ENCODE results near the gene AGTRAP. TPM values are rescaled to one million over a fixed set of nuclear protein-coding genes. Genes with fewer than 3 reads are reported as not detected.

Gene AGTRAP
- total and polyA plus RNA-seq, 9 of the 15 experiments (the other 6 are each of a cell fraction or from before 2014, with no cell fraction given): 26.8 to 105 (median 57.5) TPM

DNA sequence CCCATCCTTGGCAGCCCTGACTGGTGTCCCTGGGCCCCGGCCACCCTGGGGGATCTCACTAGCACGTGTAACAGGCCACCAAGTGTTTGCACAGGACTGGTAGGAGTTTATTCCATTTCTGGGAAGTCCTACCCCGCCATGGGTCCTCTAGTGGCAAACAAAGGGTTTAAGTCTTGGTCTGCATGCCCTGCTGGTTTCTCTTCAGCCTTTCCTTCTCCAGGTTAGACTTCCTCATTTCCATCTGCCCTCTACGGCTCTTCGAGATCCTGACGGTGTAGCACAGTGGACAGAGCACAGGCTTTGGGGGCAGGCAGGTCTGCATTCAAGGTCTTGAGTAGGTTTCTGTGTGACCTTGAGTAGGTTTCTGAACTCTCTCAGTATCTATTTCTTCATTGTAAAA, 2.8 kb downstream of the AGTRAP start:
- TF ChIP-seq, protein P1, sequence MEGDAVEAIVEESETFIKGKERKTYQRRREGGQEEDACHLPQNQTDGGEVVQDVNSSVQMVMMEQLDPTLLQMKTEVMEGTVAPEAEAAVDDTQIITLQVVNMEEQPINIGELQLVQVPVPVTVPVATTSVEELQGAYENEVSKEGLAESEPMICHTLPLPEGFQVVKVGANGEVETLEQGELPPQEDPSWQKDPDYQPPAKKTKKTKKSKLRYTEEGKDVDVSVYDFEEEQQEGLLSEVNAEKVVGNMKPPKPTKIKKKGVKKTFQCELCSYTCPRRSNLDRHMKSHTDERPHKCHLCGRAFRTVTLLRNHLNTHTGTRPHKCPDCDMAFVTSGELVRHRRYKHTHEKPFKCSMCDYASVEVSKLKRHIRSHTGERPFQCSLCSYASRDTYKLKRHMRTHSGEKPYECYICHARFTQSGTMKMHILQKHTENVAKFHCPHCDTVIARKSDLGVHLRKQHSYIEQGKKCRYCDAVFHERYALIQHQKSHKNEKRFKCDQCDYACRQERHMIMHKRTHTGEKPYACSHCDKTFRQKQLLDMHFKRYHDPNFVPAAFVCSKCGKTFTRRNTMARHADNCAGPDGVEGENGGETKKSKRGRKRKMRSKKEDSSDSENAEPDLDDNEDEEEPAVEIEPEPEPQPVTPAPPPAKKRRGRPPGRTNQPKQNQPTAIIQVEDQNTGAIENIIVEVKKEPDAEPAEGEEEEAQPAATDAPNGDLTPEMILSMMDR (IDR thresholded peaks at IDR 0.05 in 2 of 3, conservative IDR thresholded peaks at IDR 0.05 in 1 of 3; ENCODE audit: insufficient read depth in 2 of 3, low read depth in 1 of 3, low read length in 3 of 3): peak in 1 of 3 experiments; percentile 21; a peak in 1 of 6 replicates
- TF ChIP-seq NONO (IDR thresholded peaks at IDR 0.05; ENCODE audit: low read depth in 2 of 2, low read length in 1 of 2) (no peak), PRMT5 (CRISPR knock-in tag; IDR thresholded peaks at IDR 0.05) (no peak), DMBX1 (CRISPR knock-in tag; IDR thresholded peaks at IDR 0.05; ENCODE audit: borderline replicate concordance) (0 out of 2 replicates have a peak, but pooled peaks have one; percentile 20), ZNF592 (IDR thresholded peaks at IDR 0.05) (peak; percentile 47; the same call in 1 of the 2 replicates), ZBTB33 (CRISPR knock-in tag; IDR thresholded peaks at IDR 0.05) (peak; percentile 91), SPI1 (IDR thresholded peaks at IDR 0.05; ENCODE audit: borderline replicate concordance, low read depth, low read length) (peak; percentile 95), SMAD4 (CRISPR knock-in tag; conservative IDR thresholded peaks at IDR 0.05) (0 out of 2 replicates have a peak, but pooled peaks have one; percentile 24), BHLHE40 (IDR thresholded peaks at IDR 0.05; ENCODE audit: low read length) (peak; percentile 31; the same call in 1 of the 2 replicates), CXXC5 (CRISPR knock-in tag; IDR thresholded peaks at IDR 0.05) (peak; percentile 38; the same call in 1 of the 2 replicates), STAT5A (IDR thresholded peaks at IDR 0.05; ENCODE audit: borderline replicate concordance, low read length) (no peak)
- WGBS (ENCODE audit: insufficient coverage, low coverage, missing lambda C conversion rate): 53% methylated on average over 6 of the region's 6 CpGs
- Histone ChIP-seq H3K27ac (ENCODE audit: extremely low read depth, low read depth, low read length) (peak overlapping the region; percentile 34; the same call in 2 of the 3 replicates), H3K36me3 (ENCODE audit: control insufficient read depth, insufficient read depth, low read length) (peaks cover 7% of the 10 kb centered on the region; the same call in 2 of the 3 replicates), H3K4me1 (replicated peaks in 1 of 2; ENCODE audit: control insufficient read depth in 2 of 2, insufficient read depth in 2 of 2, low read length in 2 of 2) (peaks cover 50 to 59% of the 10 kb centered on the region in 2 experiments), H3K9ac (ENCODE audit: insufficient read depth in 1 of 2, low read depth in 2 of 2, low read length in 2 of 2) (peak overlapping the region in 1 of 2 experiments; percentile 64; a peak in 1 of 4 replicates), H3K27me3 (ENCODE audit: control insufficient read depth in 2 of 2, insufficient read depth in 2 of 2, low read length in 2 of 2) (no peaks in the 10 kb centered on the region), H3K4me2 (ENCODE audit: insufficient read depth, low read length) (peak overlapping the region; percentile 99; the same call in 1 of the 2 replicates), H3K79me2 (ENCODE audit: control insufficient read depth, insufficient read depth, low read length) (peaks cover 53% of the 10 kb centered on the region), H3K9me1 (ENCODE audit: control insufficient read depth, insufficient read depth, low read length) (peaks cover 7% of the 10 kb centered on the region), H3K4me3 (no peak overlapping the region), H2AFZ (ENCODE audit: low read depth, low read length) (no peak overlapping the region), H3K9me3 (replicated peaks; ENCODE audit: control insufficient read depth, insufficient read depth, low read depth, low read length) (no peaks in the 10 kb centered on the region), H4K20me1 (replicated peaks; ENCODE audit: control insufficient read depth, insufficient read depth, low read length) (no peaks in the 10 kb centered on the region)
- intact Hi-C loops (cut with micrococcal nuclease) (loop anchor here (5.0 kb wide), 1 partner anchor 59 kb away; no protein-coding TSS in a partner anchor), in situ Hi-C loops (cut with MboI) (no loop called here)
- ChIA-PET CTCF (ENCODE audit: low intra/inter-chr PET ratio) (no interaction called here), POLR2A (interaction anchor here (0.5 to 1.9 kb wide), 3 partner anchors 16 to 491 kb away, joined by 3 to 7 read pairs (median 3); no protein-coding TSS in a partner anchor)
- no TSS peak for BruUV-seq (replicated peaks)
- FAIRE-seq (no peak), ATAC-seq (no peak), DNase-seq (ENCODE audit: extremely low read depth in 1 of 4, low spot score in 3 of 4) (peak in 1 of 4 experiments; percentile 31)
